LNCaP clone FGC (cell line): ENCODE measurements around the gene BMPR1B.

ENCODE experiments used
- DNase-seq: peaks from one replicate; pipeline ENCODE4 v3.0.0-alpha.2; 2011; ENCODE audit warnings: low read depth
- H3K4me3 ChIP-seq: 2 replicates; pipeline ENCODE4 v1.5.1; 2011; ENCODE audit warnings: mild to moderate bottlenecking, low read depth, low read length, control low read depth
- CTCF ChIP-seq: IDR thresholded peaks from 2 replicates; pipeline ENCODE4 v1.5.1; 2012; ENCODE audit warnings: mild to moderate bottlenecking; ENCODE audit not compliant: control insufficient read depth, insufficient read depth; ENCODE audit errors: extremely low read depth

Gene BMPR1B

GRCh38 chr4:95017305-95018064, 259.7 kb downstream of the BMPR1B start:
- no peak for DNase-seq
- TF ChIP-seq CTCF = no peak

GRCh38 chr4:95018785-95019184, 261.0 kb downstream of the BMPR1B start:
- TF ChIP-seq CTCF = no peak
- DNase-seq = no peak
- no peak overlapping the region for H3K4me3 ChIP-seq

More at GRCh38 chr4:95017305-95018064, 259.7 kb downstream of the BMPR1B start:
- no peak overlapping the region for H3K4me3 ChIP-seq

- TF ChIP-seq CTCF = no peak
- H3K4me3 ChIP-seq = no peak overlapping the region
- no peak for DNase-seq
These were observed 262.8 kb downstream of the BMPR1B start for GRCh38 chr4:95020521-95020920.

GRCh38 chr4:95021099-95021498, 263.3 kb downstream of the BMPR1B start:
- DNase-seq = no peak
- no peak overlapping the region for H3K4me3 ChIP-seq
- TF ChIP-seq CTCF = no peak

- TF ChIP-seq CTCF = no peak
- no peak for DNase-seq
- H3K4me3 ChIP-seq = no peak overlapping the region
These were observed 265.4 kb downstream of the BMPR1B start for GRCh38 chr4:95023110-95023509.

GRCh38 chr4:95027905-95028618, 270.3 kb downstream of the BMPR1B start:
- H3K4me3 ChIP-seq = no peak overlapping the region
- no peak for TF ChIP-seq CTCF
- no peak for DNase-seq
